ENCODE results near the gene RGS7BP. TPM values are rescaled to one million over a fixed set of nuclear protein-coding genes. Genes with fewer than 3 reads are reported as not detected.
A peak's percentile ranks its signal among the peaks of the same experiment; 100 is the strongest.

The RGS7BP gene
- polyA plus RNA-seq, 3 donors, result not detected

GRCh38 chr5:64637837-64638443 is 132.1 kb downstream of the RGS7BP start:
- H2AFZ ChIP-seq (ENCODE audit: insufficient read depth, low read depth, low read length, poor library complexity, severe bottlenecking), result peak overlapping the region; percentile 36
- no peaks in the 10 kb centered on the region for H4K20me1 ChIP-seq (ENCODE audit: insufficient read depth, low read length)
- no peak for TF ChIP-seq CTCF (IDR thresholded peaks at IDR 0.05)
- Mint-ChIP-seq H3K36me3 (no peaks in the 10 kb centered on the region), H3K9me3 (no peaks in the 10 kb centered on the region), H3K27me3 (ENCODE audit: low read depth in 3 of 3) (peaks cover 1 to 9% (median 6%) of the 10 kb centered on the region in 3 donors), H3K27ac (no peak overlapping the region), H3K4me1 (peaks cover 6% of the 10 kb centered on the region), H3K4me3 (no peak overlapping the region)
- peaks cover 4 to 7% of the 10 kb centered on the region in 2 donors for H3K4me1 ChIP-seq (ENCODE audit: control insufficient read depth in 1 of 2, insufficient read depth in 2 of 2, low read length in 2 of 2)
- H3K79me2 ChIP-seq (ENCODE audit: insufficient read depth, low read length), result no peaks in the 10 kb centered on the region
- WGBS (ENCODE audit: insufficient coverage), result 83% methylated on average over 6 of the region's 10 CpGs
- no peak overlapping the region for H3K9ac ChIP-seq (ENCODE audit: insufficient read depth, low read length, poor library complexity, severe bottlenecking)
- no peaks in the 10 kb centered on the region for H3K9me3 ChIP-seq (replicated peaks in 1 of 2; ENCODE audit: control insufficient read depth in 1 of 2, insufficient read depth in 1 of 2, low read length in 2 of 2)
- no peak overlapping the region for H3K27ac ChIP-seq (ENCODE audit: low read depth in 1 of 2, low read length in 2 of 2)
- H3K4me2 ChIP-seq (replicated peaks; ENCODE audit: extremely low read depth, low read length, poor library complexity, severe bottlenecking), result no peak overlapping the region
- DNase-seq, result no peak
- H3K4me3 ChIP-seq (replicated peaks in 1 of 3; ENCODE audit: low read depth in 2 of 3, low read length in 3 of 3), result no peak overlapping the region
- no peaks in the 10 kb centered on the region for H3K36me3 ChIP-seq (replicated peaks in 1 of 2; ENCODE audit: control insufficient read depth in 1 of 2, insufficient read depth in 2 of 2, low read length in 2 of 2)
- no peaks in the 10 kb centered on the region for H3K27me3 ChIP-seq (ENCODE audit: control insufficient read depth in 2 of 2, insufficient read depth in 2 of 2, low read length in 2 of 2)
- intact Hi-C loops (cut with micrococcal nuclease), result loop anchor here (5.0 kb wide), 2 partner anchors 144 to 149 kb away; no protein-coding TSS in a partner anchor

GRCh38 chr5:64644831-64645230 is 139.0 kb downstream of the RGS7BP start:
- Histone ChIP-seq H3K79me2 (ENCODE audit: insufficient read depth, low read length) (no peaks in the 10 kb centered on the region), H3K4me2 (replicated peaks; ENCODE audit: extremely low read depth, low read length, poor library complexity, severe bottlenecking) (no peak overlapping the region), H3K36me3 (replicated peaks in 1 of 2; ENCODE audit: control insufficient read depth in 1 of 2, insufficient read depth in 2 of 2, low read length in 2 of 2) (no peaks in the 10 kb centered on the region), H3K27me3 (ENCODE audit: control insufficient read depth in 2 of 2, insufficient read depth in 2 of 2, low read length in 2 of 2) (no peaks in the 10 kb centered on the region), H4K20me1 (ENCODE audit: insufficient read depth, low read length) (no peaks in the 10 kb centered on the region), H3K4me1 (ENCODE audit: control insufficient read depth in 1 of 2, insufficient read depth in 2 of 2, low read length in 2 of 2) (no peaks in the 10 kb centered on the region), H3K9me3 (replicated peaks in 1 of 2; ENCODE audit: control insufficient read depth in 1 of 2, insufficient read depth in 1 of 2, low read length in 2 of 2) (no peaks in the 10 kb centered on the region), H2AFZ (ENCODE audit: insufficient read depth, low read depth, low read length, poor library complexity, severe bottlenecking) (no peak overlapping the region), H3K27ac (ENCODE audit: low read depth in 1 of 2, low read length in 2 of 2) (no peak overlapping the region), H3K9ac (ENCODE audit: insufficient read depth, low read length, poor library complexity, severe bottlenecking) (no peak overlapping the region), H3K4me3 (replicated peaks in 1 of 3; ENCODE audit: low read depth in 2 of 3, low read length in 3 of 3) (no peak overlapping the region)
- Mint-ChIP-seq H3K27ac (no peak overlapping the region), H3K9me3 (peaks cover 0 to 4% (median 0%) of the 10 kb centered on the region in 7 donors), H3K4me3 (no peak overlapping the region), H3K4me1 (no peaks in the 10 kb centered on the region), H3K36me3 (no peaks in the 10 kb centered on the region), H3K27me3 (ENCODE audit: low read depth in 3 of 3) (peaks cover 0 to 5% (median 2%) of the 10 kb centered on the region in 3 donors)
- TF ChIP-seq CTCF (IDR thresholded peaks at IDR 0.05), result no peak
- DNase-seq, result no peak
- intact Hi-C loops (cut with micrococcal nuclease), result no loop called here

All from CD14-positive monocyte (primary cell).